Nephron (organoid): Measurements from ENCODE around the gene ELF1.
"Not testable (repeated sequence)": the region's sequence is repeated elsewhere in the genome, so short reads cannot be mapped to it uniquely, and the experiment has no call there.

Experiments used
- H3K27ac Mint-ChIP-seq, 3 experiments: 2 replicates each; pipeline ENCODE4 v1.8.0; 2020; ENCODE audit warnings: mixed read lengths in 3 of 3, mild to moderate bottlenecking in 2 of 3, moderate library complexity in 1 of 3
- H3K27me3 Mint-ChIP-seq: 2 replicates; pipeline ENCODE4 v1.8.0; 2021; ENCODE audit warnings: low read depth, mild to moderate bottlenecking, moderate library complexity, mixed read lengths
- H3K36me3 Mint-ChIP-seq: 2 replicates; pipeline ENCODE4 v1.8.0; 2020; ENCODE audit warnings: low read depth, mixed read lengths
- H3K4me1 Mint-ChIP-seq: 2 replicates; pipeline ENCODE4 v1.8.0; 2020; ENCODE audit warnings: mixed read lengths
- H3K4me3 Mint-ChIP-seq, 3 experiments: 2 replicates each; pipeline ENCODE4 v1.8.0; 2020; ENCODE audit warnings: mild to moderate bottlenecking in 3 of 3, mixed read lengths in 3 of 3, moderate library complexity in 2 of 3
- H3K9me3 Mint-ChIP-seq: 2 replicates; pipeline ENCODE4 v1.8.0; 2020; ENCODE audit warnings: mixed read lengths
- CTCF ChIP-seq, 3 experiments: fragments of 200-600 bp; sonication (generic); IDR thresholded peaks; one replicate each; pipeline ENCODE4 v1.5.0; 2021; ENCODE audit warnings: antibody characterized with exemption in 3 of 3; ENCODE audit not compliant: unreplicated experiment in 3 of 3

Gene ELF1

GRCh38 chr13:40897053-40897452 is 122.1 kb downstream of the ELF1 start:
- no peaks in the 10 kb centered on the region for H3K27me3 Mint-ChIP-seq
- H3K4me1 Mint-ChIP-seq, result no peaks in the 10 kb centered on the region
- H3K27ac Mint-ChIP-seq, result no peak overlapping the region
- H3K9me3 Mint-ChIP-seq, result no peaks in the 10 kb centered on the region
- no peak for TF ChIP-seq CTCF (IDR thresholded peaks at IDR 0.05; ENCODE audit: unreplicated experiment in 3 of 3)
- no peak overlapping the region for H3K4me3 Mint-ChIP-seq
- H3K36me3 Mint-ChIP-seq, result peaks cover 6% of the 10 kb centered on the region

- H3K9me3 Mint-ChIP-seq, result peaks cover 2% of the 10 kb centered on the region
- no peak overlapping the region for H3K4me3 Mint-ChIP-seq
- no peaks in the 10 kb centered on the region for H3K4me1 Mint-ChIP-seq
- no peaks in the 10 kb centered on the region for H3K27me3 Mint-ChIP-seq
- H3K27ac Mint-ChIP-seq, result peak overlapping the region; percentile 66 to 94 (median 68)
- peaks cover 9% of the 10 kb centered on the region for H3K36me3 Mint-ChIP-seq
- no peak for TF ChIP-seq CTCF (IDR thresholded peaks at IDR 0.05; ENCODE audit: unreplicated experiment in 3 of 3)
Measured at GRCh38 chr13:40895227-40896184, 123.6 kb downstream of the ELF1 start.

- Mint-ChIP-seq H3K9me3 (peaks cover 18% of the 10 kb centered on the region), H3K36me3 (peaks cover 14% of the 10 kb centered on the region)
- not testable (repeated sequence) for H3K4me1 Mint-ChIP-seq, H3K27me3 Mint-ChIP-seq, H3K4me3 Mint-ChIP-seq, H3K27ac Mint-ChIP-seq
Measured at GRCh38 chr13:40893573-40893972, 125.5 kb downstream of the ELF1 start.

- Mint-ChIP-seq H3K4me3 (no peak overlapping the region), H3K4me1 (no peaks in the 10 kb centered on the region), H3K36me3 (peaks cover 51% of the 10 kb centered on the region), H3K27ac (no peak overlapping the region), H3K9me3 (peaks cover 25% of the 10 kb centered on the region), H3K27me3 (no peaks in the 10 kb centered on the region)
- TF ChIP-seq CTCF (IDR thresholded peaks at IDR 0.05; ENCODE audit: unreplicated experiment in 3 of 3), result no peak
Measured at GRCh38 chr13:40886017-40886416, 133.1 kb downstream of the ELF1 start.

- H3K4me1 Mint-ChIP-seq, H3K4me3 Mint-ChIP-seq, H3K27me3 Mint-ChIP-seq, H3K27ac Mint-ChIP-seq: not testable (repeated sequence)
- peaks cover 60% of the 10 kb centered on the region for H3K36me3 Mint-ChIP-seq
- peaks cover 29% of the 10 kb centered on the region for H3K9me3 Mint-ChIP-seq
Measured at GRCh38 chr13:40884175-40884574, 134.9 kb downstream of the ELF1 start.
